K562 (cell line): Measurements from ENCODE around the gene SLC38A10. TPM values are rescaled to one million over a fixed set of nuclear protein-coding genes. Genes with fewer than 3 reads are reported as not detected.

ENCODE experiments used
- BRD4 ChIP-seq: fragments of 200-600 bp; sonication (generic); IDR thresholded peaks from 2 replicates; pipeline ENCODE4 v1.6.1; 2017; ENCODE audit warnings: inconsistent platforms
- HDAC3 ChIP-seq: fragments of 450-650 bp; IDR thresholded peaks from 2 replicates; pipeline ENCODE4 v1.6.1; 2018; ENCODE audit warnings: borderline replicate concordance, mild to moderate bottlenecking, moderate library complexity; ENCODE audit not compliant: partially characterized antibody
- LCOR ChIP-seq: sonication (generic); formaldehyde crosslinking; IDR thresholded peaks from 2 replicates; pipeline ENCODE4 v1.8.0; 2022; ENCODE audit warnings: mild to moderate bottlenecking, missing genetic modification reagents
- RBFOX2 ChIP-seq: fragments of 200-400 bp; formaldehyde crosslinking; IDR thresholded peaks from 2 replicates; pipeline ENCODE4 v1.6.1; 2017; ENCODE audit warnings: low read depth, mild to moderate bottlenecking, low read length, moderate library complexity
- TCF3 ChIP-seq: sonication (generic); formaldehyde crosslinking; IDR thresholded peaks from 2 replicates; pipeline ENCODE4 v1.4.0; 2020; ENCODE audit warnings: mild to moderate bottlenecking, missing genetic modification reagents
- YBX1 ChIP-seq: fragments of 450-650 bp; IDR thresholded peaks from 2 replicates; pipeline ENCODE4 v1.7.1; 2016; ENCODE audit warnings: mild to moderate bottlenecking
- YY1 ChIP-seq, 3 experiments: IDR thresholded peaks; 2 replicates each; pipeline ENCODE4 v1.6.1; 2011; ENCODE audit warnings: low read length in 2 of 3, mild to moderate bottlenecking in 2 of 3, moderate library complexity in 2 of 3, borderline replicate concordance in 1 of 3, control low read depth in 1 of 3, low read depth in 1 of 3; ENCODE audit not compliant: insufficient read depth in 3 of 3, insufficient replicate concordance in 2 of 3, control insufficient read depth in 1 of 3, insufficient read length in 1 of 3; ENCODE audit errors: extremely low read depth in 1 of 3
- polyA plus RNA-seq, 8 experiments: library from polyadenylated mRNA; depleted of rRNA in 4 of 8; stranded (reverse) in 5 of 8; unstranded in 3 of 8; fragments of >200 nt; fragmentation: Nextera tagmentation in 2 of 8; fragmentation: Illumina TruSeq in 1 of 8; extraction: Ambion mirVana in 2 of 8; extraction: Trizol in 1 of 8; gene quantifications; 2 replicates each; pipeline versions ENCODE4 v1.2.1 to v1.2.3, GENCODE V29; 2011 to 2014; ENCODE audit warnings: inconsistent platforms in 1 of 8, missing spikeins in 1 of 8
- total RNA-seq, 7 experiments: library from RNA; depleted of rRNA in 6 of 7; stranded (reverse); fragments of >200 nt in 6 of 7; fragmentation: Illumina TruSeq in 2 of 7; extraction: Trizol in 2 of 7; gene quantifications; 2 replicates each; pipeline versions ENCODE4 v1.2.1 to v1.2.3, GENCODE V29; 2011 to 2021; ENCODE audit warnings: low replicate concordance in 1 of 7
- TF ChIP-seq, protein P1 (sequence below), 2 experiments: fragments of 450-650 bp in 1 of 2; IDR thresholded peaks; 2 replicates each; pipeline ENCODE4 v1.6.1; 2011 to 2017; ENCODE audit warnings: low read depth in 2 of 2, antibody characterized with exemption in 1 of 2, borderline replicate concordance in 1 of 2, low read length in 1 of 2, mild to moderate bottlenecking in 1 of 2, mixed read lengths in 1 of 2; ENCODE audit not compliant: control insufficient read depth in 1 of 2
- TF ChIP-seq, protein P2 (sequence below): fragments of 150-350 bp; conservative IDR thresholded peaks from 2 replicates; pipeline ENCODE4 v1.6.1; 2014; ENCODE audit warnings: low read length
- TF ChIP-seq, protein P3 (sequence below): sonication (generic); formaldehyde crosslinking; IDR thresholded peaks from 2 replicates; pipeline ENCODE4 v1.8.1; 2023; ENCODE audit warnings: mild to moderate bottlenecking, missing genetic modification reagents
- TF ChIP-seq, protein P4 (sequence below): fragments of 200-800 bp; sonication (Bioruptor generic); IDR thresholded peaks from 2 replicates; pipeline ENCODE4 v1.6.1; 2016; ENCODE audit warnings: missing genetic modification characterization, missing compliant biosample characterization

Gene SLC38A10
- total and polyA plus RNA-seq, 9 of the 15 experiments (the other 6 are each of a cell fraction or from before 2014, with no cell fraction given) = 0.45 to 54.2 (median 13.8) TPM

DNA sequence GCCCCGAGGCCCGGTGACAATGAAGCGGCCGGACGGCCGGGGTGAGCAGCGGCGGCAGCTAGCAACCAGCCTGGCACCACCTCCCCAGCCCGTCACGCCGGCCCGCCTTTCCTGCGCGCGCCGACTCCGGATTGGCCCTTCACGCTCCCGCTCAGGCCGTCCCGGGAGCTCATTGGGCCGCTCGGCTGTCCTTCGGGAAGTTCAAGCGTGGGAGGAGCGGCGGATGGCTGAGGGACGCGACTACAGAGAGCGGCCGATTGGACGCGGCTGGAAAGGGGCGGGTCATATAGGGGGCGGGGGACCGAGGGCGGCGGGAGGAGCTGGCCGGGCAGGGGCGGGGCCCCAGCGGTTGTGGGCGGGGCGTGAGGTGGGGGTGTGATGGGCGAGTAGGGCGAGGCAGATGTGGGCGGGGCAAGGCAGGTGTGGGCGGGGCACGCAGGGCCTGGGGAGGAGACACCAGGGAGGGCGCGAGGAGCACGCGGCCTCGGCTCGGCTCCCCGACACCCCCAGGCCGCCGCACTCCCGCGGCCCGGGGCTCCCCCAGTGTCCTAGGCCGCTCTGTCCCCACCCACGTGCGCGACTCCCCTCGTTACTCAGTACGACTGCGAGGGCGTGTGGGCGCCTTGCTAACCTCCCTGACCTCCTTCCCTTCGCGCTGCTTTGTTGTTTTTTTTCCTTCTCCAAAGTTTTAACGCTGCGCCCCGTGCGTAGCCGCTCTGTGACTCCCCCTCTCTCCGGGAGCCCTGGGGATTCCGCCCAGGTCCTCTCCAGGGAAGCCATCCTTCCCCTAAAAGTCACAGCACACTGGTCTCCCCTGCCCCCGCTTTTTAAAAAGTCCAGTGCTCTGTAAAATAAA lies 72.0 kb downstream of the SLC38A10 start, which contains the start of gene CEP131 (continued):
- TF ChIP-seq, protein P1, sequence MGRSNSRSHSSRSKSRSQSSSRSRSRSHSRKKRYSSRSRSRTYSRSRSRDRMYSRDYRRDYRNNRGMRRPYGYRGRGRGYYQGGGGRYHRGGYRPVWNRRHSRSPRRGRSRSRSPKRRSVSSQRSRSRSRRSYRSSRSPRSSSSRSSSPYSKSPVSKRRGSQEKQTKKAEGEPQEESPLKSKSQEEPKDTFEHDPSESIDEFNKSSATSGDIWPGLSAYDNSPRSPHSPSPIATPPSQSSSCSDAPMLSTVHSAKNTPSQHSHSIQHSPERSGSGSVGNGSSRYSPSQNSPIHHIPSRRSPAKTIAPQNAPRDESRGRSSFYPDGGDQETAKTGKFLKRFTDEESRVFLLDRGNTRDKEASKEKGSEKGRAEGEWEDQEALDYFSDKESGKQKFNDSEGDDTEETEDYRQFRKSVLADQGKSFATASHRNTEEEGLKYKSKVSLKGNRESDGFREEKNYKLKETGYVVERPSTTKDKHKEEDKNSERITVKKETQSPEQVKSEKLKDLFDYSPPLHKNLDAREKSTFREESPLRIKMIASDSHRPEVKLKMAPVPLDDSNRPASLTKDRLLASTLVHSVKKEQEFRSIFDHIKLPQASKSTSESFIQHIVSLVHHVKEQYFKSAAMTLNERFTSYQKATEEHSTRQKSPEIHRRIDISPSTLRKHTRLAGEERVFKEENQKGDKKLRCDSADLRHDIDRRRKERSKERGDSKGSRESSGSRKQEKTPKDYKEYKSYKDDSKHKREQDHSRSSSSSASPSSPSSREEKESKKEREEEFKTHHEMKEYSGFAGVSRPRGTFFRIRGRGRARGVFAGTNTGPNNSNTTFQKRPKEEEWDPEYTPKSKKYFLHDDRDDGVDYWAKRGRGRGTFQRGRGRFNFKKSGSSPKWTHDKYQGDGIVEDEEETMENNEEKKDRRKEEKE (IDR thresholded peaks at IDR 0.05; ENCODE audit: borderline replicate concordance in 1 of 2, control insufficient read depth in 1 of 2, low read depth in 2 of 2, low read length in 1 of 2) = no peak
- TF ChIP-seq, protein P2, sequence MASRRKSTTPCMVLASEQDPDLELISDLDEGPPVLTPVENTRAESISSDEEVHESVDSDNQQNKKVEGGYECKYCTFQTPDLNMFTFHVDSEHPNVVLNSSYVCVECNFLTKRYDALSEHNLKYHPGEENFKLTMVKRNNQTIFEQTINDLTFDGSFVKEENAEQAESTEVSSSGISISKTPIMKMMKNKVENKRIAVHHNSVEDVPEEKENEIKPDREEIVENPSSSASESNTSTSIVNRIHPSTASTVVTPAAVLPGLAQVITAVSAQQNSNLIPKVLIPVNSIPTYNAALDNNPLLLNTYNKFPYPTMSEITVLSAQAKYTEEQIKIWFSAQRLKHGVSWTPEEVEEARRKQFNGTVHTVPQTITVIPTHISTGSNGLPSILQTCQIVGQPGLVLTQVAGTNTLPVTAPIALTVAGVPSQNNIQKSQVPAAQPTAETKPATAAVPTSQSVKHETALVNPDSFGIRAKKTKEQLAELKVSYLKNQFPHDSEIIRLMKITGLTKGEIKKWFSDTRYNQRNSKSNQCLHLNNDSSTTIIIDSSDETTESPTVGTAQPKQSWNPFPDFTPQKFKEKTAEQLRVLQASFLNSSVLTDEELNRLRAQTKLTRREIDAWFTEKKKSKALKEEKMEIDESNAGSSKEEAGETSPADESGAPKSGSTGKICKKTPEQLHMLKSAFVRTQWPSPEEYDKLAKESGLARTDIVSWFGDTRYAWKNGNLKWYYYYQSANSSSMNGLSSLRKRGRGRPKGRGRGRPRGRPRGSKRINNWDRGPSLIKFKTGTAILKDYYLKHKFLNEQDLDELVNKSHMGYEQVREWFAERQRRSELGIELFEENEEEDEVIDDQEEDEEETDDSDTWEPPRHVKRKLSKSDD = no peak
- TF ChIP-seq YY1 (IDR thresholded peaks at IDR 0.05; ENCODE audit: borderline replicate concordance in 1 of 3, control insufficient read depth in 1 of 3, extremely low read depth in 1 of 3, insufficient read depth in 3 of 3, insufficient read length in 1 of 3, insufficient replicate concordance in 2 of 3, low read depth in 1 of 3, low read length in 2 of 3) (peak in 2 of 3 experiments; percentile 8 to 15), LCOR (CRISPR knock-in tag) (peak; percentile 70), HDAC3 (no peak), BRD4 (peak; percentile 38; the same call in 1 of the 2 replicates), RBFOX2 (peak; percentile 85), TCF3 (CRISPR knock-in tag) (no peak), YBX1 (no peak)
- TF ChIP-seq, protein P3, sequence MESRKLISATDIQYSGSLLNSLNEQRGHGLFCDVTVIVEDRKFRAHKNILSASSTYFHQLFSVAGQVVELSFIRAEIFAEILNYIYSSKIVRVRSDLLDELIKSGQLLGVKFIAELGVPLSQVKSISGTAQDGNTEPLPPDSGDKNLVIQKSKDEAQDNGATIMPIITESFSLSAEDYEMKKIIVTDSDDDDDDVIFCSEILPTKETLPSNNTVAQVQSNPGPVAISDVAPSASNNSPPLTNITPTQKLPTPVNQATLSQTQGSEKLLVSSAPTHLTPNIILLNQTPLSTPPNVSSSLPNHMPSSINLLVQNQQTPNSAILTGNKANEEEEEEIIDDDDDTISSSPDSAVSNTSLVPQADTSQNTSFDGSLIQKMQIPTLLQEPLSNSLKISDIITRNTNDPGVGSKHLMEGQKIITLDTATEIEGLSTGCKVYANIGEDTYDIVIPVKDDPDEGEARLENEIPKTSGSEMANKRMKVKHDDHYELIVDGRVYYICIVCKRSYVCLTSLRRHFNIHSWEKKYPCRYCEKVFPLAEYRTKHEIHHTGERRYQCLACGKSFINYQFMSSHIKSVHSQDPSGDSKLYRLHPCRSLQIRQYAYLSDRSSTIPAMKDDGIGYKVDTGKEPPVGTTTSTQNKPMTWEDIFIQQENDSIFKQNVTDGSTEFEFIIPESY (CRISPR knock-in tag) = no peak
- TF ChIP-seq, protein P4, sequence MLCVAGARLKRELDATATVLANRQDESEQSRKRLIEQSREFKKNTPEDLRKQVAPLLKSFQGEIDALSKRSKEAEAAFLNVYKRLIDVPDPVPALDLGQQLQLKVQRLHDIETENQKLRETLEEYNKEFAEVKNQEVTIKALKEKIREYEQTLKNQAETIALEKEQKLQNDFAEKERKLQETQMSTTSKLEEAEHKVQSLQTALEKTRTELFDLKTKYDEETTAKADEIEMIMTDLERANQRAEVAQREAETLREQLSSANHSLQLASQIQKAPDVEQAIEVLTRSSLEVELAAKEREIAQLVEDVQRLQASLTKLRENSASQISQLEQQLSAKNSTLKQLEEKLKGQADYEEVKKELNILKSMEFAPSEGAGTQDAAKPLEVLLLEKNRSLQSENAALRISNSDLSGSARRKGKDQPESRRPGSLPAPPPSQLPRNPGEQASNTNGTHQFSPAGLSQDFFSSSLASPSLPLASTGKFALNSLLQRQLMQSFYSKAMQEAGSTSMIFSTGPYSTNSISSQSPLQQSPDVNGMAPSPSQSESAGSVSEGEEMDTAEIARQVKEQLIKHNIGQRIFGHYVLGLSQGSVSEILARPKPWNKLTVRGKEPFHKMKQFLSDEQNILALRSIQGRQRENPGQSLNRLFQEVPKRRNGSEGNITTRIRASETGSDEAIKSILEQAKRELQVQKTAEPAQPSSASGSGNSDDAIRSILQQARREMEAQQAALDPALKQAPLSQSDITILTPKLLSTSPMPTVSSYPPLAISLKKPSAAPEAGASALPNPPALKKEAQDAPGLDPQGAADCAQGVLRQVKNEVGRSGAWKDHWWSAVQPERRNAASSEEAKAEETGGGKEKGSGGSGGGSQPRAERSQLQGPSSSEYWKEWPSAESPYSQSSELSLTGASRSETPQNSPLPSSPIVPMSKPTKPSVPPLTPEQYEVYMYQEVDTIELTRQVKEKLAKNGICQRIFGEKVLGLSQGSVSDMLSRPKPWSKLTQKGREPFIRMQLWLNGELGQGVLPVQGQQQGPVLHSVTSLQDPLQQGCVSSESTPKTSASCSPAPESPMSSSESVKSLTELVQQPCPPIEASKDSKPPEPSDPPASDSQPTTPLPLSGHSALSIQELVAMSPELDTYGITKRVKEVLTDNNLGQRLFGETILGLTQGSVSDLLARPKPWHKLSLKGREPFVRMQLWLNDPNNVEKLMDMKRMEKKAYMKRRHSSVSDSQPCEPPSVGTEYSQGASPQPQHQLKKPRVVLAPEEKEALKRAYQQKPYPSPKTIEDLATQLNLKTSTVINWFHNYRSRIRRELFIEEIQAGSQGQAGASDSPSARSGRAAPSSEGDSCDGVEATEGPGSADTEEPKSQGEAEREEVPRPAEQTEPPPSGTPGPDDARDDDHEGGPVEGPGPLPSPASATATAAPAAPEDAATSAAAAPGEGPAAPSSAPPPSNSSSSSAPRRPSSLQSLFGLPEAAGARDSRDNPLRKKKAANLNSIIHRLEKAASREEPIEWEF (CRISPR knock-in tag) = no peak
